HCT116 (cell line): ENCODE results near the gene OPN3. TPM values are rescaled to one million over a fixed set of nuclear protein-coding genes. Genes with fewer than 3 reads are reported as not detected.

Experiments used
- ATAC-seq: fragments of 200-7000 bp; cut with Tn5 transposase; 2 replicates; pipeline ENCODE4 v1.9.1; 2020; ENCODE audit warnings: mild to moderate bottlenecking, moderate library complexity
- BruUV-seq: library from RNA; stranded (reverse); fragments of 400-500 nt; replicated peaks from 2 replicates; lab custom pipeline; 2021; lab: Mats Ljungman, UMichigan
- CTCF ChIA-PET: fragments of 300-600 bp; sonication (Branson Sonifier 250); formaldehyde crosslinking; loops from one replicate; lab custom pipeline; 2021; ENCODE audit warnings: antibody characterized with exemption; lab: Charles Lee
- POLR2A ChIA-PET: fragments of 300-600, 350-600 bp; sonication (Branson Sonifier 250); formaldehyde crosslinking; loops from one replicate; lab custom pipeline; 2021; ENCODE audit warnings: antibody characterized with exemption; lab: Charles Lee
- RAD21 ChIA-PET, 2 experiments: fragments of 300-600 bp; sonication (Branson Sonifier 250); formaldehyde crosslinking; loops; one replicate each; lab custom pipeline; 2023; ENCODE audit warnings: low total read pairs in 2 of 2; ENCODE audit not compliant: uncharacterized antibody in 2 of 2, unreplicated experiment in 2 of 2, low non-redundant PET in 1 of 2; lab: Charles Lee
- DNase-seq: peaks from one replicate; pipeline ENCODE4 v3.0.0-alpha.2; 2010; ENCODE audit warnings: low read depth, low spot score
- H2AFZ ChIP-seq: fragments of 200-600 bp; shearing (Covaris generic), sonication (generic); 2 replicates; pipeline ENCODE4 v1.6.1; 2017; ENCODE audit warnings: low read depth, mixed run types, mixed read lengths, antibody characterized with exemption, low read length; ENCODE audit not compliant: poor library complexity, severe bottlenecking
- H3K27ac ChIP-seq: 2 replicates; pipeline ENCODE4 v1.5.1; 2012; ENCODE audit warnings: low read depth, low read length
- H3K27me3 ChIP-seq: fragments of 200-600 bp; sonication (generic); 2 replicates; pipeline ENCODE4 v1.6.1; 2016; ENCODE audit warnings: mixed run types, low read length, mixed read lengths; ENCODE audit not compliant: insufficient read depth
- H3K36me3 ChIP-seq, 2 experiments: fragments of 200-500 bp in 1 of 2; fragments of 200-600 bp in 1 of 2; sonication (Bioruptor generic) in 1 of 2; sonication (generic) in 1 of 2; 2 replicates each; pipeline versions ENCODE4 v1.5.1 to v1.6.1; 2014 to 2016; ENCODE audit warnings: low read length in 2 of 2, inconsistent platforms in 1 of 2, mixed read lengths in 1 of 2, mixed run types in 1 of 2; ENCODE audit not compliant: insufficient read depth in 2 of 2, control insufficient read depth in 1 of 2
- H3K4me1 ChIP-seq, 2 experiments: fragments of 200-600 bp in 1 of 2; sonication (generic) in 1 of 2; 2 replicates each; pipeline versions ENCODE4 v1.5.1 to v1.6.1; 2012 to 2017; ENCODE audit warnings: low read length in 2 of 2, inconsistent platforms in 1 of 2, mild to moderate bottlenecking in 1 of 2, mixed read lengths in 1 of 2, mixed run types in 1 of 2, moderate library complexity in 1 of 2; ENCODE audit not compliant: insufficient read depth in 2 of 2, control insufficient read depth in 1 of 2
- H3K4me2 ChIP-seq: fragments of 200-600 bp; sonication (generic); 2 replicates; pipeline ENCODE4 v1.6.1; 2017; ENCODE audit warnings: mixed run types, low read length, mixed read lengths
- H3K4me3 ChIP-seq, 2 experiments: fragments of 200-600 bp in 1 of 2; sonication (generic) in 1 of 2; replicated peaks in 1 of 2; 2 replicates each; pipeline ENCODE4 v1.5.1; 2011 to 2016; ENCODE audit warnings: low read length in 2 of 2, control low read depth in 1 of 2, low read depth in 1 of 2, mild to moderate bottlenecking in 1 of 2, mixed read lengths in 1 of 2, mixed run types in 1 of 2
- H3K79me2 ChIP-seq: fragments of 200-600 bp; sonication (generic); 2 replicates; pipeline ENCODE4 v1.6.1; 2017; ENCODE audit warnings: mild to moderate bottlenecking, mixed run types, low read length, moderate library complexity, mixed read lengths; ENCODE audit not compliant: insufficient read depth
- H3K9ac ChIP-seq: fragments of 200-600 bp; sonication (generic); 2 replicates; pipeline ENCODE4 v1.6.1; 2016; ENCODE audit warnings: low read length, mixed read lengths
- H3K9me2 ChIP-seq: fragments of 200-600 bp; sonication (generic), shearing (Covaris generic); 2 replicates; pipeline ENCODE4 v1.6.1; 2017; ENCODE audit warnings: mixed run types, mild to moderate bottlenecking, moderate library complexity; ENCODE audit not compliant: insufficient read depth
- H3K9me3 ChIP-seq, 2 experiments: fragments of 200-500 bp in 1 of 2; fragments of 200-600 bp in 1 of 2; sonication (Bioruptor generic) in 1 of 2; sonication (generic) in 1 of 2; 2 replicates each; pipeline ENCODE4 v1.6.1; 2014 to 2017; ENCODE audit warnings: low read length in 2 of 2, mixed read lengths in 2 of 2, inconsistent platforms in 1 of 2, low read depth in 1 of 2, mild to moderate bottlenecking in 1 of 2, mixed run types in 1 of 2, moderate library complexity in 1 of 2; ENCODE audit not compliant: control insufficient read depth in 1 of 2, insufficient read depth in 1 of 2
- H4K20me1 ChIP-seq: fragments of 200-600 bp; sonication (generic), shearing (Covaris generic); 2 replicates; pipeline ENCODE4 v1.6.1; 2017; ENCODE audit warnings: mixed run types, mild to moderate bottlenecking, moderate library complexity; ENCODE audit not compliant: insufficient read depth
- CBX3 ChIP-seq: IDR thresholded peaks from 2 replicates; pipeline ENCODE4 v1.6.1; 2012; ENCODE audit warnings: low read depth
- FOSL1 ChIP-seq: IDR thresholded peaks from 2 replicates; pipeline ENCODE4 v1.6.1; 2012; ENCODE audit warnings: low read depth
- RAD21 ChIP-seq: IDR thresholded peaks from 2 replicates; pipeline ENCODE4 v1.6.1; 2012; ENCODE audit warnings: low read depth, mild to moderate bottlenecking
- YY1 ChIP-seq: IDR thresholded peaks from 2 replicates; pipeline ENCODE4 v1.6.1; 2011; ENCODE audit warnings: low read length, low read depth, moderate library complexity, mild to moderate bottlenecking; ENCODE audit not compliant: insufficient replicate concordance; ENCODE audit errors: extremely low read depth
- intact Hi-C: fragments of 100-400 bp; cut with micrococcal nuclease; formaldehyde crosslinking; loops from 2 replicates; pipeline ENCODE4 v1.10.0; 2022
- total RNA-seq: library from RNA; stranded (reverse); gene quantifications from one replicate; pipeline ENCODE4 v1.2.1, GENCODE V29; 2021; ENCODE audit not compliant: unreplicated experiment
- TF ChIP-seq, protein P1 (sequence below), 3 experiments: fragments of 200-600 bp in 1 of 3; sonication (generic) in 1 of 3; IDR thresholded peaks in 2 of 3; conservative IDR thresholded peaks in 1 of 3; 2 replicates each; pipeline ENCODE4 v1.5.1; 2012 to 2017; ENCODE audit warnings: low read depth in 2 of 3, low read length in 2 of 3, antibody characterized with exemption in 1 of 3, borderline replicate concordance in 1 of 3, control low read depth in 1 of 3, mild to moderate bottlenecking in 1 of 3, mixed read lengths in 1 of 3, mixed run types in 1 of 3, moderate library complexity in 1 of 3; ENCODE audit not compliant: insufficient read depth in 1 of 3

The OPN3 gene
- total RNA-seq, 1 experiment from 2014 or later = 6.1 TPM

DNA sequence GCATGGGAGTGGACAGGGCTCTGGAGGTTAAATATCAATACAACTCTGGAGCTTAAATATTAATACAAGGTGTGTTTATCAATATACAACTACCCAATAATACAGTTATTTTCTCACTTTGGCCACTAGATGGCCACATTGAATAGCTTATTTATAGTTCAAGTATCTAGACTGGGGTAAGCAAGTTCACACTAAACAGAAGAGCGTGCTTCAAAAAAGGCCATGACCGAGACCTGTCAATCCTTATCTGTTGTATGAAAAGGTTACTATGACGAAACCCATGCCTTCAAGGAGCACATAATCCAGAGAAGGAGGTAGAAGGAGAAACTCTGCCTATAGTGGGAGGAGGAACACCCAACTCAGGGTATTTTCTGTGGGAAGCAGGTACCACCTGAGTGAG is 29.1 kb downstream of the OPN3 start:
- H3K4me3 ChIP-seq = no peak overlapping the region
- TF ChIP-seq RAD21 (peak; percentile 89), CBX3 (peak; percentile 30; the same call in 1 of the 2 replicates), YY1 (no peak), FOSL1 (no peak)
- TF ChIP-seq, protein P1, sequence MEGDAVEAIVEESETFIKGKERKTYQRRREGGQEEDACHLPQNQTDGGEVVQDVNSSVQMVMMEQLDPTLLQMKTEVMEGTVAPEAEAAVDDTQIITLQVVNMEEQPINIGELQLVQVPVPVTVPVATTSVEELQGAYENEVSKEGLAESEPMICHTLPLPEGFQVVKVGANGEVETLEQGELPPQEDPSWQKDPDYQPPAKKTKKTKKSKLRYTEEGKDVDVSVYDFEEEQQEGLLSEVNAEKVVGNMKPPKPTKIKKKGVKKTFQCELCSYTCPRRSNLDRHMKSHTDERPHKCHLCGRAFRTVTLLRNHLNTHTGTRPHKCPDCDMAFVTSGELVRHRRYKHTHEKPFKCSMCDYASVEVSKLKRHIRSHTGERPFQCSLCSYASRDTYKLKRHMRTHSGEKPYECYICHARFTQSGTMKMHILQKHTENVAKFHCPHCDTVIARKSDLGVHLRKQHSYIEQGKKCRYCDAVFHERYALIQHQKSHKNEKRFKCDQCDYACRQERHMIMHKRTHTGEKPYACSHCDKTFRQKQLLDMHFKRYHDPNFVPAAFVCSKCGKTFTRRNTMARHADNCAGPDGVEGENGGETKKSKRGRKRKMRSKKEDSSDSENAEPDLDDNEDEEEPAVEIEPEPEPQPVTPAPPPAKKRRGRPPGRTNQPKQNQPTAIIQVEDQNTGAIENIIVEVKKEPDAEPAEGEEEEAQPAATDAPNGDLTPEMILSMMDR (IDR thresholded peaks at IDR 0.05 in 2 of 3, conservative IDR thresholded peaks at IDR 0.05 in 1 of 3; ENCODE audit: borderline replicate concordance in 1 of 3, insufficient read depth in 1 of 3, low read depth in 2 of 3, low read length in 2 of 3) = peak; percentile 42 to 77 (median 74)
- TF ChIP-seq, all 23 proteins: peak for 3
- intact Hi-C loops = loop anchor here (1.0 to 2.0 kb wide), 3 partner anchors 223 to 406 kb away; partner anchors contain the start of gene MAP1LC3C
- ChIA-PET RAD21 (no interaction called here), CTCF (interaction anchor here (0.6 to 2.8 kb wide), 30 partner anchors 9 to 406 kb away, joined by 3 to 22 read pairs (median 4); partner anchors contain the start of genes CHML, FH, KMO and MAP1LC3C), POLR2A (interaction anchor here (0.7 to 1.2 kb wide), 2 partner anchors 223 to 237 kb away, joined by 3 to 4 read pairs; partner anchors contain the start of gene EXO1)
- Histone ChIP-seq H3K9me3 (no peaks in the 10 kb centered on the region), H3K4me2 (no peak overlapping the region), H3K27me3 (no peaks in the 10 kb centered on the region), H3K27ac (no peak overlapping the region), H3K36me3 (no peaks in the 10 kb centered on the region), H4K20me1 (no peaks in the 10 kb centered on the region; the same call in 1 of the 2 replicates), H3K9ac (no peak overlapping the region), H3K4me1 (peaks cover 0 to 8% of the 10 kb centered on the region in 2 experiments; a peak in 1 of 4 replicates), H3K79me2 (no peaks in the 10 kb centered on the region), H3K9me2 (no peaks in the 10 kb centered on the region), H2AFZ (no peak overlapping the region)
- DNase-seq = peak; percentile 56
- no TSS peak for BruUV-seq
- ATAC-seq = peak; percentile 91
